ENCODE data around the gene LYPD4. TPM values are rescaled to one million over a fixed set of nuclear protein-coding genes. Genes with fewer than 3 reads are reported as not detected.

Gene LYPD4
- polyA plus RNA-seq, 4 donors = not detected

DNA sequence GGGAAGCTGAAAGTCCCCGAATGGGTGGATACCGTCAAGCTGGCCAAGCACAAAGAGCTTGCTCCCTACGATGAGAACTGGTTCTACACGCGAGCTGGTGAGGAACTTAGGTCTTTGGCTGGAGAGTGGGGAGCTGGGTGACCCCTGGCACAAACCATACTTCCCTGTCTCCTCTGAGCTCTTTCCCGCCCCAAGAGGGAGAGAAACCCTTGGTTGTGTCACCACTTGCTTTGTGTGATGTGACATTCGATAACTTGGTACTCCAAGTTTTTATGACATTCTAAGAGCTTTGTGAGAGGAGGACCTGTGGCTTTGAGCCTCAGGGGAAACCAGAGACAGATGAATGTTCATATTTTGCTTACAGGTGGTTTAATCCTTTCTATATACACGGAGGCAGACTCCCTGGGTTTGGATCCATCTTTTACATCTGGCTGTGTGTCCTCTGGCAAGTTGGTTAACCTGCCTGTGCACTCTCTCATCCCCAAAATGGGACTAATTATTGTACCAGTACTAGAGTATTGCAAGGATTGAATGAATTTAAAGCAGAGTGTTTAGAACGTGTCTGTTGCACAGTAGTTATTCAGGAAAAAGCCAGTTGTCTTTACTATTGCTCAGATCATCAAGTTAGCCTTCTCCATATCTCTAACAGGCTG is 16.8 kb upstream of the LYPD4 start:
- H3K4me1 ChIP-seq (ENCODE audit: control insufficient read depth in 3 of 3, insufficient read depth in 2 of 3, low read depth in 1 of 3, low read length in 2 of 3) = peaks cover 7 to 27% (median 12%) of the 10 kb centered on the region in 3 donors

DNA sequence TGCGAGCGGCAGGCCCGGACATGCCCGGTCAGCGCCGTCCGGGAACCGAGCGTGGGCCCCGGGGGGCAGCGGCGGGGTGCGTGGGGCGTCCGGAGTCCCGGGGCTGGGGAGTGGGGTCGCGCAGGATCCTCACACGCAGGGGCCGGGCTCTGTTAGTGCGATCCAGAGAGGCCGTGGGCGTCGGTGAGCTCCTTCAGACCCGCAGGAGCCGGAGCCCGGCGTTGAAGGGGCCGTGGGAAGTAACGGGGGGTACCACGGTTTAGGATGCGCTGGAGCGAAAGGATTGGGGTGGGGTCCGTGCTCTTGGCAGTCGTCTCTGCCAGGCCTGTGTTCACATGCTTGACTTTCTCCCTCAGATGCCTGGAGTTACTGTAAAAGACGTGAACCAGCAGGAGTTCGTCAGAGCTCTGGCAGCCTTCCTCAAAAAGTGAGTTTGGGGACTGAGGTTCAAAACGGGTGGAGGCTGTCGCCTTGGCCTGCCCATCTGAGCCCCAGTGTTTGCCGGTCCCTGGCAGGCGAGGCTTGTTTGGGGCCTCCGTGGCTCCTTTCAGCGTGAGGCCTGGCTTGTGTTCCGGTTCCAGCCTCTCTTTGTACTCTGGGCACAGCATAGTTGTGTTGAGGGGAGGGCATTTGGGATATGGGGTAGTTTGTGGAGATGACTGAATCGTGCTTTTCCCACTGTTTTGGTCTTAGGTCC is 16.1 kb upstream of the LYPD4 start:
- Histone ChIP-seq H3K4me1 (ENCODE audit: control insufficient read depth in 3 of 3, insufficient read depth in 2 of 3, low read depth in 1 of 3, low read length in 2 of 3) (peaks cover 7 to 25% (median 12%) of the 10 kb centered on the region in 3 donors), H3K27me3 (ENCODE audit: control insufficient read depth in 3 of 3, insufficient read depth in 3 of 3, low read length in 3 of 3) (no peaks in the 10 kb centered on the region), H3K27ac (ENCODE audit: low read depth in 1 of 3, low read length in 2 of 3) (peak overlapping the region; percentile 36 to 98 (median 83)), H3K36me3 (ENCODE audit: control insufficient read depth in 3 of 3, insufficient read depth in 2 of 3, low read depth in 1 of 3, low read length in 3 of 3) (peaks cover 6 to 46% (median 13%) of the 10 kb centered on the region in 3 donors), H3K9me3 (ENCODE audit: control insufficient read depth in 2 of 2, insufficient read depth in 1 of 2, low read depth in 1 of 2, low read length in 1 of 2) (no peaks in the 10 kb centered on the region), H3K4me3 (ENCODE audit: low read depth in 1 of 3, low read length in 3 of 3) (peak overlapping the region; percentile 56 to 80 (median 76))
- DNase-seq (peak in 1 of 2 donors; percentile 48), FAIRE-seq (no peak)
- 0 to 1% (median 1%) methylated on average over 38 to 45 of the region's 45 CpGs for WGBS, 3 donors

More for the DNA sequence above, 16.8 kb upstream of the LYPD4 start:
- Histone ChIP-seq H3K36me3 (ENCODE audit: control insufficient read depth in 3 of 3, insufficient read depth in 2 of 3, low read depth in 1 of 3, low read length in 3 of 3) (peaks cover 6 to 50% (median 14%) of the 10 kb centered on the region in 3 donors), H3K4me3 (ENCODE audit: low read depth in 1 of 3, low read length in 3 of 3) (peak overlapping the region; percentile 56 to 80 (median 76)), H3K27me3 (ENCODE audit: control insufficient read depth in 3 of 3, insufficient read depth in 3 of 3, low read length in 3 of 3) (no peaks in the 10 kb centered on the region), H3K9me3 (ENCODE audit: control insufficient read depth in 2 of 2, insufficient read depth in 1 of 2, low read depth in 1 of 2, low read length in 1 of 2) (no peaks in the 10 kb centered on the region), H3K27ac (ENCODE audit: low read depth in 1 of 3, low read length in 2 of 3) (peak overlapping the region in 2 of 3 donors; percentile 36 to 98)
- 8 to 22% (median 13%) methylated on average over 9 of the region's 9 CpGs for WGBS, 3 donors
- FAIRE-seq = no peak
- no peak for DNase-seq

DNA sequence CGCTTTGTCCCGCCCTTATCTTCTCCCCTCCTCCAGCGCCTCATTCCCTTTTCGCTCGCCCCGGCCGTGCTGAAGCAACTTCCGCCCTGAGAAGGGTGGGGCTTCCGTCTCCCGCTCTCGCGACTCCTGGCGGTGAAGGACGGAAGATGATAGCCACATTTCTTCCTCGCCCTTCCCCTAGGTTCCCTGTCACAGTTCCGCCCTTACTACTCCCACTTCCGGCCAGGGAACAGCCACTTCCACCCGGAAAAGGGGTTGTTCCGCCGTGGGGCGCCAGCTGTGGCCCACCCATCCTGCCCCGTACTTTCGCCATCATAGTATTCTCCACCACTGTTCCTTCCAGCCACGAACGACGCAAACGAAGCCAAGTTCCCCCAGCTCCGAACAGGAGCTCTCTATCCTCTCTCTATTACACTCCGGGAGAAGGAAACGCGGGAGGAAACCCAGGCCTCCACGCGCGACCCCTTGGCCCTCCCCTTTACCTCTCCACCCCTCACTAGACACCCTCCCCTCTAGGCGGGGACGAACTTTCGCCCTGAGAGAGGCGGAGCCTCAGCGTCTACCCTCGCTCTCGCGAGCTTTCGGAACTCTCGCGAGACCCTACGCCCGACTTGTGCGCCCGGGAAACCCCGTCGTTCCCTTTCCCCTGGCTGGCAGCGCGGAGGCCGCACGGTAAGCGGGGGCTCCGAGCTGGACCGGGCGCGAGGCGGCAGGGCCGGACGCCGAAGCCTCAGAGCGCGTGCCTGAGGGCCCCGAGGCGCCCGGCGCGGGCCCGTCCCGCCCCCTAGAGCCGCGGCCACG is 15.3 kb upstream of the LYPD4 start, which contains the start of gene RPS19:
Gene RPS19, plus strand, starts transcription at position 638 of the 801 bp plus-strand sequence. CDS start 520 bp downstream, outside the sequence.
- peaks cover 6 to 39% (median 13%) of the 10 kb centered on the region in 3 donors for H3K36me3 ChIP-seq (ENCODE audit: control insufficient read depth in 3 of 3, insufficient read depth in 2 of 3, low read depth in 1 of 3, low read length in 3 of 3)
- 0 to 1% (median 0%) methylated on average over 62 to 76 of the region's 76 CpGs for WGBS, 3 donors
- no peaks in the 10 kb centered on the region for H3K9me3 ChIP-seq (ENCODE audit: control insufficient read depth in 2 of 2, insufficient read depth in 1 of 2, low read depth in 1 of 2, low read length in 1 of 2)
- H3K27ac ChIP-seq (ENCODE audit: low read depth in 1 of 3, low read length in 2 of 3) = peak within 1 kb of the TSS; percentile 83 to 98 (median 87)
- DNase-seq = peak; percentile 99 to 100
- no peak for FAIRE-seq
- H3K4me1 ChIP-seq (ENCODE audit: control insufficient read depth in 3 of 3, insufficient read depth in 2 of 3, low read depth in 1 of 3, low read length in 2 of 3) = peaks cover 7 to 25% (median 12%) of the 10 kb centered on the region in 3 donors
- H3K4me3 ChIP-seq (ENCODE audit: low read depth in 1 of 3, low read length in 3 of 3) = peak within 1 kb of the TSS; percentile 56 to 80 (median 76)
- H3K27me3 ChIP-seq (ENCODE audit: control insufficient read depth in 3 of 3, insufficient read depth in 3 of 3, low read length in 3 of 3) = no peaks in the 10 kb centered on the region

DNA sequence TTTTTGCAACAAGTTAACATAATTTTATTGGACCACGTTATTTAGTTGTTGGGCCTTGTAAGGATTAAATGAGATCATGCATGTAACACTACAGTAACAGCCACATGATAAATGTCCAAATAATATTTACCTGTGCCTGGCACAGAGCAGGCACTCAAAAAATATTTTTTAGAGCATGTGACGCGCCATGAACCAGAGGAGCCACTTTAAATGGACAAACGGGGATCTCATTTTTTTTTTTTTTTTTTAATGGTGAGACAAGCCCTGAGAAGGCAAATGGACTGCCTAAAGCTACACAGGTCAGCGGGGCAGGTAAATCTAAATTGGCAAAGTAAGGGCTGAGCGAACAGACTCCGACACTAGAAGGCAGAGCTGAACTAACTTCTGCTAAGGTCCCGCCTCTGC is 14.7 kb upstream of the LYPD4 start:
- Histone ChIP-seq H3K9me3 (ENCODE audit: control insufficient read depth in 2 of 2, insufficient read depth in 1 of 2, low read depth in 1 of 2, low read length in 1 of 2) (no peaks in the 10 kb centered on the region), H3K4me1 (ENCODE audit: control insufficient read depth in 3 of 3, insufficient read depth in 2 of 3, low read depth in 1 of 3, low read length in 2 of 3) (peaks cover 7 to 25% (median 12%) of the 10 kb centered on the region in 3 donors), H3K4me3 (ENCODE audit: low read depth in 1 of 3, low read length in 3 of 3) (peak overlapping the region in 1 of 3 donors; percentile 56), H3K27ac (ENCODE audit: low read depth in 1 of 3, low read length in 2 of 3) (peak overlapping the region; percentile 34 to 87 (median 66)), H3K27me3 (ENCODE audit: control insufficient read depth in 3 of 3, insufficient read depth in 3 of 3, low read length in 3 of 3) (no peaks in the 10 kb centered on the region), H3K36me3 (ENCODE audit: control insufficient read depth in 3 of 3, insufficient read depth in 2 of 3, low read depth in 1 of 3, low read length in 3 of 3) (peaks cover 3 to 33% (median 10%) of the 10 kb centered on the region in 3 donors)
- no peak for FAIRE-seq
- 1 to 3% (median 2%) methylated on average over 8 of the region's 8 CpGs for WGBS, 3 donors
- DNase-seq = no peak

DNA sequence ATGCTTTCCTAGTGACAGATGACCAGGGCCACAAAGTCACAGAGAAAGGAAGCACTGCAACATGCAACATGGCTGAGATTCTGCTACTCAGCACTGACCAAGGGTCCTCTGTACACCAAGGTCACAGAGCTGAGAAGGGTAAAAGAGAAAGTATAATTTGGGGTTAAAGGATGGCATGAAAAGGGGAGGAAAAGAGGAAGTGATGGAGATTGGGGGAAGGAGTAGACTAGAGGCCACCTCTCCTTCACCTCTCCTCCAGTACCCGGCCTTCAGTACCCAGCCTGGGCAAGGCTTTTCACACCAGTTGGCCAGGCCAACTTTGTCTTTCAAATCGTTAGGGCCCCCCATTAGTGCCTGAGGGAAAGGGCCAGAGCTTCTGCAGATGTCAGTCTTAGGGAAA is 9.3 kb upstream of the LYPD4 start:
- 65 to 76% (median 70%) methylated on average over 2 of the region's 2 CpGs for WGBS, 3 donors
- Histone ChIP-seq H3K4me3 (ENCODE audit: low read depth in 1 of 3, low read length in 3 of 3) (no peak overlapping the region), H3K9me3 (ENCODE audit: control insufficient read depth in 2 of 2, insufficient read depth in 1 of 2, low read depth in 1 of 2, low read length in 1 of 2) (no peaks in the 10 kb centered on the region), H3K27me3 (ENCODE audit: control insufficient read depth in 3 of 3, insufficient read depth in 3 of 3, low read length in 3 of 3) (peaks cover 0 to 8% (median 0%) of the 10 kb centered on the region in 3 donors), H3K27ac (ENCODE audit: low read depth in 1 of 3, low read length in 2 of 3) (no peak overlapping the region), H3K4me1 (ENCODE audit: control insufficient read depth in 3 of 3, insufficient read depth in 2 of 3, low read depth in 1 of 3, low read length in 2 of 3) (no peaks in the 10 kb centered on the region), H3K36me3 (ENCODE audit: control insufficient read depth in 3 of 3, insufficient read depth in 2 of 3, low read depth in 1 of 3, low read length in 3 of 3) (no peaks in the 10 kb centered on the region)
- FAIRE-seq (no peak), DNase-seq (no peak)

DNA sequence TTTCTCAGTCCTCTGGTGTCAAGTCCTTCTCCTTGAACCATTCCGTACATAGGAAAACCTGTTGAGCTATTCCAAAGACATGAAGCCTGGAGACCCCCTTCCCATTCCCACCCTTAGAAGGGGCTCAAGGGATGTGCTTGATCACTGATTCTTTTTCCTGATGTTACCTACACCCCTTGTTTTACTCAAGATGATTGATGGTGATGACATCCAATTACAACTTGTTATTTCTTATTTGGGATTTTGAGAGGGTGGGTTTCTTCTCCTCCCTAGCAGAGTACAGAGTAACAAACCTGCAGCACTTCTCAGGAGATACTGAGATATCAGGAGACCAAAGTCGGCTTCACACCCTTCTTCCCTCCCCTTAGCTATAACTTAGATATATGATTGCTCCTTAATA is 8.9 kb upstream of the LYPD4 start:
- 26 to 78% (median 50%) methylated on average over 2 of the region's 2 CpGs for WGBS, 3 donors
- H3K27me3 ChIP-seq (ENCODE audit: control insufficient read depth in 3 of 3, insufficient read depth in 3 of 3, low read length in 3 of 3) = peaks cover 0 to 8% (median 0%) of the 10 kb centered on the region in 3 donors
- H3K9me3 ChIP-seq (ENCODE audit: control insufficient read depth in 2 of 2, insufficient read depth in 1 of 2, low read depth in 1 of 2, low read length in 1 of 2) = no peaks in the 10 kb centered on the region
- H3K27ac ChIP-seq (ENCODE audit: low read depth in 1 of 3, low read length in 2 of 3) = no peak overlapping the region
- FAIRE-seq (no peak), DNase-seq (no peak)
- no peak overlapping the region for H3K4me3 ChIP-seq (ENCODE audit: low read depth in 1 of 3, low read length in 3 of 3)
- no peaks in the 10 kb centered on the region for H3K4me1 ChIP-seq (ENCODE audit: control insufficient read depth in 3 of 3, insufficient read depth in 2 of 3, low read depth in 1 of 3, low read length in 2 of 3)
- H3K36me3 ChIP-seq (ENCODE audit: control insufficient read depth in 3 of 3, insufficient read depth in 2 of 3, low read depth in 1 of 3, low read length in 3 of 3) = no peaks in the 10 kb centered on the region

DNA sequence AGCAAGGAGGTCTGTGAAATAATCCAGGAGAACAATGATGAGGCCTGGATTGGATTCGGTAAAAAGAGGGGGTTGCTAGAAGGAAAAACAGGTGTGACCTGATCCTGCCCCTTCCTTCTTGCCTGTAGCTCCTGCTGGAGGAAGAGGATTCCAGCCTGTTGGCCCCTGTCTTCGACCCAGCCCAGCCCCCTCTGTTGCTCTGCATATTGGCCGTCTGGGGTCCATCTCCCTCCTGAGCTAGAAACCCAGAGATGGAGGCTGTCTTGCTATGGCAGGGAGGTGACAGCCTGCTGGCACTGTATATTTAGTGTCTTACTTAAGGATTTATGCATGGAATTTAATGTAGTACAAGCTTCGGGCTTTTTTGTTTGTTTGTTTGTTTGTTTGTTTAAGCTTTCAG is 7.0 kb upstream of the LYPD4 start:
- H3K27ac ChIP-seq (ENCODE audit: low read depth in 1 of 3, low read length in 2 of 3) = no peak overlapping the region
- no peak for FAIRE-seq
- peaks cover 0 to 8% (median 0%) of the 10 kb centered on the region in 3 donors for H3K27me3 ChIP-seq (ENCODE audit: control insufficient read depth in 3 of 3, insufficient read depth in 3 of 3, low read length in 3 of 3)
- no peak for DNase-seq
- WGBS, 3 donors = 37 to 45% (median 42%) methylated on average over 4 of the region's 4 CpGs
- H3K4me3 ChIP-seq (ENCODE audit: low read depth in 1 of 3, low read length in 3 of 3) = no peak overlapping the region
- no peaks in the 10 kb centered on the region for H3K36me3 ChIP-seq (ENCODE audit: control insufficient read depth in 3 of 3, insufficient read depth in 2 of 3, low read depth in 1 of 3, low read length in 3 of 3)
- H3K4me1 ChIP-seq (ENCODE audit: control insufficient read depth in 3 of 3, insufficient read depth in 2 of 3, low read depth in 1 of 3, low read length in 2 of 3) = no peaks in the 10 kb centered on the region
- no peaks in the 10 kb centered on the region for H3K9me3 ChIP-seq (ENCODE audit: control insufficient read depth in 2 of 2, insufficient read depth in 1 of 2, low read depth in 1 of 2, low read length in 1 of 2)

DNA sequence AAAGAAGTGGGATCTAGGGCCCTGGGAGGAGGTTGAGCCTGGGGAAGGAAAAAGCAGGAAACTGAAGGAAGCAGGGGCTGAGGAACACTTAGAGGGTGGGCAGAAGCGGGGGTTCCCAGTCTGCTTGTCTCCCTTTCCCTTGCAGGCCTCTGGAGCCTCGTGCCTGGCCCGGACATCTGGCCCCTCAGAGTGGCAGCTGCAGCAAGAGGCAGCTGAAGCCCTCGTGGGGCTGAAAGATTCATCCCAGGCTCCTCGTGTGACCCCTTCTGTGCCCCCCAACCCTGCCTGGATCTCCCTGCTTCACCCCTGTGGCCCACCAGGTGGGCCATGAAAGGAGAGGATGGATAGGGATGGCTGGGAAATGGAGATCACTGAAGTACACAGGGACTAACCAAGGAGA is 5.9 kb upstream of the LYPD4 start:
- WGBS, 3 donors = 62 to 68% (median 65%) methylated on average over 5 of the region's 5 CpGs

More for the DNA sequence above, 5.9 kb upstream of the LYPD4 start:
- DNase-seq = no peak
- Histone ChIP-seq H3K4me3 (ENCODE audit: low read depth in 1 of 3, low read length in 3 of 3) (no peak overlapping the region), H3K9me3 (ENCODE audit: control insufficient read depth in 2 of 2, insufficient read depth in 1 of 2, low read depth in 1 of 2, low read length in 1 of 2) (no peaks in the 10 kb centered on the region), H3K27ac (ENCODE audit: low read depth in 1 of 3, low read length in 2 of 3) (no peak overlapping the region), H3K27me3 (ENCODE audit: control insufficient read depth in 3 of 3, insufficient read depth in 3 of 3, low read length in 3 of 3) (peaks cover 0 to 8% (median 0%) of the 10 kb centered on the region in 3 donors), H3K4me1 (ENCODE audit: control insufficient read depth in 3 of 3, insufficient read depth in 2 of 3, low read depth in 1 of 3, low read length in 2 of 3) (no peaks in the 10 kb centered on the region), H3K36me3 (ENCODE audit: control insufficient read depth in 3 of 3, insufficient read depth in 2 of 3, low read depth in 1 of 3, low read length in 3 of 3) (no peaks in the 10 kb centered on the region)
- FAIRE-seq = no peak
